ENCODE measurements around the gene MAD2L2. TPM values are rescaled to one million over a fixed set of nuclear protein-coding genes. Genes with fewer than 3 reads are reported as not detected.
A peak's percentile ranks its signal among the peaks of the same experiment; 100 is the strongest.

MAD2L2 gene
- total RNA-seq, 1 donor: 20.6 TPM

DNA sequence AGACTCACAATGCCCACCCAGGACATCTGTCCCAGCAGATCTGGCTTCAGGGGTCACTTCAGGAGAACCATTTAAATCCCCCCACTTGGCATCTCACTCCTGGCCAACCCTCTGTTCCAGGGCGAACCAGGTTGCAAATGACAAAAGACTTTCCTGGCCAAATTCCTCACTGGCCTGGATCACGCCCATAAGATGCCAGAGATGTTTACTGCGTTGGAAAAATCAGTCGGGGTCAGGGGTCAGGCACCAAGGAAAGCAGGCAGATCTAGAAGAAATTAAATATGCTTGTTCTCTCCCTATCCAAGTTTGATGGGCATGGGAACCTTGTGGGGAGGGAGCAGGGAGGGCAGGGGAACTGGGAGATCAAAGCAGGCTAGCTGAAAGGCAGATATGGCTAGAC, 40.4 kb upstream of the MAD2L2 start:
- H3K4me1 ChIP-seq (ENCODE audit: insufficient read depth, low read length): peaks cover 4% of the 10 kb centered on the region
- no peaks in the 10 kb centered on the region for H3K79me2 ChIP-seq (ENCODE audit: insufficient read depth, low read length)
- peaks cover 14% of the 10 kb centered on the region for H3K27me3 ChIP-seq (ENCODE audit: insufficient read depth, low read length)
- H2AFZ ChIP-seq (ENCODE audit: low read length): no peak overlapping the region
- no peak overlapping the region for H3K27ac ChIP-seq (ENCODE audit: low read depth, low read length)
- TF ChIP-seq, protein P1, sequence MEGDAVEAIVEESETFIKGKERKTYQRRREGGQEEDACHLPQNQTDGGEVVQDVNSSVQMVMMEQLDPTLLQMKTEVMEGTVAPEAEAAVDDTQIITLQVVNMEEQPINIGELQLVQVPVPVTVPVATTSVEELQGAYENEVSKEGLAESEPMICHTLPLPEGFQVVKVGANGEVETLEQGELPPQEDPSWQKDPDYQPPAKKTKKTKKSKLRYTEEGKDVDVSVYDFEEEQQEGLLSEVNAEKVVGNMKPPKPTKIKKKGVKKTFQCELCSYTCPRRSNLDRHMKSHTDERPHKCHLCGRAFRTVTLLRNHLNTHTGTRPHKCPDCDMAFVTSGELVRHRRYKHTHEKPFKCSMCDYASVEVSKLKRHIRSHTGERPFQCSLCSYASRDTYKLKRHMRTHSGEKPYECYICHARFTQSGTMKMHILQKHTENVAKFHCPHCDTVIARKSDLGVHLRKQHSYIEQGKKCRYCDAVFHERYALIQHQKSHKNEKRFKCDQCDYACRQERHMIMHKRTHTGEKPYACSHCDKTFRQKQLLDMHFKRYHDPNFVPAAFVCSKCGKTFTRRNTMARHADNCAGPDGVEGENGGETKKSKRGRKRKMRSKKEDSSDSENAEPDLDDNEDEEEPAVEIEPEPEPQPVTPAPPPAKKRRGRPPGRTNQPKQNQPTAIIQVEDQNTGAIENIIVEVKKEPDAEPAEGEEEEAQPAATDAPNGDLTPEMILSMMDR (IDR thresholded peaks at IDR 0.05; ENCODE audit: extremely low read depth, low read depth, low read length): no peak
- no peak overlapping the region for H3K4me2 ChIP-seq (ENCODE audit: insufficient read depth, low read length)
- peak; percentile 8 for DNase-seq (ENCODE audit: insufficient read length, low spot score, missing footprints)
- no peaks in the 10 kb centered on the region for H3K9me3 ChIP-seq (ENCODE audit: low read depth, low read length)
- no peaks in the 10 kb centered on the region for H4K20me1 ChIP-seq (ENCODE audit: insufficient read depth, low read length)
- H3K4me3 ChIP-seq (ENCODE audit: insufficient read depth, low read length): no peak overlapping the region
- H3K36me3 ChIP-seq (ENCODE audit: insufficient read depth, low read length): no peaks in the 10 kb centered on the region

DNA sequence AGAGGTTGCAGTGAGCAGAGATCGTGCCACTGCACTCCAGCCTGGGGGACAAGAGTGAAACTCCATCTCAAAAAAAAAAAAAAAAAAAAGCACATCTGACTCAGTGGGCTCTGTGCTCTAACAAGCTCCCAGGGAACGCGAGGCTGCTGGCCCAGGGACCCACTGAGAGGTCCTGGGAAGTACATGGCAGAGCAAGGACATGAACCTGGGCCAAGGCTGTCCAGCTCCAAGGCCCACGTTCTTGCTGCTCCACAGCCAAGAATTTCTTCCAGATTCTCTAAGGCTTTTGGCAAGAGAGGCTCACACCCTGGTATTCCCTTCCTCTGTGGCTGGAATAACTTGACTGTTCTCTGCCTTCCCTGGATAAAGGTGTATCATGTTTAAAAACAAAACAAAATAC, 39.6 kb upstream of the MAD2L2 start:
- TF ChIP-seq, protein P1 (IDR thresholded peaks at IDR 0.05; ENCODE audit: extremely low read depth, low read depth, low read length): no peak
- H3K36me3 ChIP-seq (ENCODE audit: insufficient read depth, low read length): no peaks in the 10 kb centered on the region

DNA sequence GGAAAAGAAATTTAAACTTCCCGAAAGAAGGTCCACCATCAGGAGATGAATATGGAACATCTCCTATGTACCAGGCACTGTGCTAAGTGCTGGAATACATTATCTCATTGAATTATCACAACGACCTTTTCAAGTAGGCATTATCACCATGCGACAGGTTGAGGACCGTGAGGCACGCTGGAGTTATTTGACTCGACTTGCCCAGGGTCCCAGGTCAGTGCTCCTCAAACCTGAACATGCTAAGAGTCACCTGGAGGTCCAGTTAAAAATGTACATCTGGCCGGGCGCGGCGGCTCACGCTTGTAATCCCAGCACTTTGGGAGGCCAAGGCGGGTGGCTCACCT, 39.1 kb upstream of the MAD2L2 start:
- Histone ChIP-seq H3K4me1 (ENCODE audit: insufficient read depth, low read length) (peaks cover 4% of the 10 kb centered on the region), H4K20me1 (ENCODE audit: insufficient read depth, low read length) (no peaks in the 10 kb centered on the region), H3K79me2 (ENCODE audit: insufficient read depth, low read length) (no peaks in the 10 kb centered on the region), H3K27me3 (ENCODE audit: insufficient read depth, low read length) (peaks cover 21% of the 10 kb centered on the region), H3K36me3 (ENCODE audit: insufficient read depth, low read length) (no peaks in the 10 kb centered on the region), H3K4me2 (ENCODE audit: insufficient read depth, low read length) (no peak overlapping the region), H3K27ac (ENCODE audit: low read depth, low read length) (no peak overlapping the region), H3K4me3 (ENCODE audit: insufficient read depth, low read length) (no peak overlapping the region), H2AFZ (ENCODE audit: low read length) (no peak overlapping the region), H3K9me3 (ENCODE audit: low read depth, low read length) (no peaks in the 10 kb centered on the region)
- TF ChIP-seq, protein P1 (IDR thresholded peaks at IDR 0.05; ENCODE audit: extremely low read depth, low read depth, low read length): no peak
- no peak for DNase-seq (ENCODE audit: insufficient read length, low spot score, missing footprints)

More for the DNA sequence above, 39.6 kb upstream of the MAD2L2 start:
- Histone ChIP-seq H3K4me2 (ENCODE audit: insufficient read depth, low read length) (no peak overlapping the region), H2AFZ (ENCODE audit: low read length) (no peak overlapping the region), H3K4me1 (ENCODE audit: insufficient read depth, low read length) (peaks cover 4% of the 10 kb centered on the region), H3K79me2 (ENCODE audit: insufficient read depth, low read length) (no peaks in the 10 kb centered on the region), H4K20me1 (ENCODE audit: insufficient read depth, low read length) (no peaks in the 10 kb centered on the region), H3K27me3 (ENCODE audit: insufficient read depth, low read length) (peaks cover 21% of the 10 kb centered on the region), H3K27ac (ENCODE audit: low read depth, low read length) (no peak overlapping the region), H3K4me3 (ENCODE audit: insufficient read depth, low read length) (no peak overlapping the region), H3K9me3 (ENCODE audit: low read depth, low read length) (no peaks in the 10 kb centered on the region)
- DNase-seq (ENCODE audit: insufficient read length, low spot score, missing footprints): no peak

- peak overlapping the region; percentile 63 for H2AFZ ChIP-seq (ENCODE audit: low read length)
- H3K27me3 ChIP-seq (ENCODE audit: insufficient read depth, low read length): peaks cover 17% of the 10 kb centered on the region
- no peak overlapping the region for H3K27ac ChIP-seq (ENCODE audit: low read depth, low read length)
- H3K4me2 ChIP-seq (ENCODE audit: insufficient read depth, low read length): peak overlapping the region; percentile 78
- H3K9me3 ChIP-seq (ENCODE audit: low read depth, low read length): no peaks in the 10 kb centered on the region
- no peaks in the 10 kb centered on the region for H3K36me3 ChIP-seq (ENCODE audit: insufficient read depth, low read length)
- no peaks in the 10 kb centered on the region for H4K20me1 ChIP-seq (ENCODE audit: insufficient read depth, low read length)
- H3K79me2 ChIP-seq (ENCODE audit: insufficient read depth, low read length): no peaks in the 10 kb centered on the region
- TF ChIP-seq, protein P1 (IDR thresholded peaks at IDR 0.05; ENCODE audit: extremely low read depth, low read depth, low read length): peak; percentile 88
- peak; percentile 91 for DNase-seq (ENCODE audit: insufficient read length, low spot score, missing footprints)
- H3K4me3 ChIP-seq (ENCODE audit: insufficient read depth, low read length): peak overlapping the region; percentile 55
- H3K4me1 ChIP-seq (ENCODE audit: insufficient read depth, low read length): peaks cover 4% of the 10 kb centered on the region
These were observed 38.5 kb upstream of the MAD2L2 start for GRCh38 chr1:11719313-11720032.
